ENCODE measurements around the gene ASPRV1. TPM values are rescaled to one million over a fixed set of nuclear protein-coding genes. Genes with fewer than 3 reads are reported as not detected.

The ASPRV1 gene
- total RNA-seq, 5 donors from 2014 or later (not counting 1 experiment from before 2014, with no cell fraction given) = 1.2 to 2.1 (median 1.8) TPM

GRCh38 chr2:69966496-69966895 is 5.1 kb upstream of the ASPRV1 start:
- H3K27me3 Mint-ChIP-seq = no peaks in the 10 kb centered on the region
- ATAC-seq (replicated peaks in 1 of 4) (no peak), DNase-seq (no peak)
- H3K9me3 Mint-ChIP-seq = no peaks in the 10 kb centered on the region
- ChIA-PET POLR2A (no interaction called here), CTCF (no interaction called here)
- H3K4me1 Mint-ChIP-seq = peaks cover 2 to 8% (median 4%) of the 10 kb centered on the region in 3 donors
- WGBS (ENCODE audit: insufficient coverage) = no CpG with 5 or more reads among the region's 2 CpGs
- H3K36me3 ChIP-seq (ENCODE audit: control insufficient read depth in 2 of 2, extremely low read depth in 1 of 2, insufficient read depth in 1 of 2, low read length in 1 of 2) = no peaks in the 10 kb centered on the region
- no peak overlapping the region for H3K4me3 ChIP-seq (ENCODE audit: control insufficient read depth in 1 of 2, extremely low read depth in 1 of 2, low read length in 1 of 2)
- H3K9me3 ChIP-seq = no peaks in the 10 kb centered on the region
- no peak overlapping the region for H3K27ac ChIP-seq (ENCODE audit: low read length)
- H3K27me3 ChIP-seq (replicated peaks in 1 of 2; ENCODE audit: control insufficient read depth in 2 of 2, extremely low read depth in 1 of 2, insufficient read depth in 2 of 2, low read length in 1 of 2) = no peaks in the 10 kb centered on the region
- no peaks in the 10 kb centered on the region for H3K36me3 Mint-ChIP-seq
- H3K4me3 Mint-ChIP-seq = no peak overlapping the region
- H3K4me1 ChIP-seq (ENCODE audit: control insufficient read depth in 1 of 2, extremely low read depth in 1 of 2, insufficient read depth in 2 of 2, low read length in 2 of 2) = peaks cover 0 to 7% of the 10 kb centered on the region in 2 experiments
- no peak overlapping the region for H3K27ac Mint-ChIP-seq

GRCh38 chr2:69965756-69966445 is 4.5 kb upstream of the ASPRV1 start:
- Histone ChIP-seq H3K27ac (ENCODE audit: low read length) (no peak overlapping the region), H3K27me3 (replicated peaks in 1 of 2; ENCODE audit: control insufficient read depth in 2 of 2, extremely low read depth in 1 of 2, insufficient read depth in 2 of 2, low read length in 1 of 2) (no peaks in the 10 kb centered on the region), H3K36me3 (ENCODE audit: control insufficient read depth in 2 of 2, extremely low read depth in 1 of 2, insufficient read depth in 1 of 2, low read length in 1 of 2) (no peaks in the 10 kb centered on the region), H3K4me3 (ENCODE audit: control insufficient read depth in 1 of 2, extremely low read depth in 1 of 2, low read length in 1 of 2) (no peak overlapping the region), H3K4me1 (ENCODE audit: control insufficient read depth in 1 of 2, extremely low read depth in 1 of 2, insufficient read depth in 2 of 2, low read length in 2 of 2) (peaks cover 0 to 7% of the 10 kb centered on the region in 2 experiments), H3K9me3 (no peaks in the 10 kb centered on the region)
- Mint-ChIP-seq H3K27ac (no peak overlapping the region), H3K9me3 (no peaks in the 10 kb centered on the region), H3K4me3 (no peak overlapping the region), H3K4me1 (peaks cover 2 to 8% (median 4%) of the 10 kb centered on the region in 3 donors), H3K36me3 (no peaks in the 10 kb centered on the region), H3K27me3 (no peaks in the 10 kb centered on the region)
- 100% methylated on average over 4 of the region's 8 CpGs for whole genome bisulfite sequencing (ENCODE audit: insufficient coverage)
- ChIA-PET POLR2A (no interaction called here), CTCF (no interaction called here)
- ATAC-seq (replicated peaks in 1 of 4) (no peak), DNase-seq (no peak)

- Mint-ChIP-seq H3K4me3 (no peak overlapping the region), H3K36me3 (no peaks in the 10 kb centered on the region), H3K9me3 (no peaks in the 10 kb centered on the region), H3K27ac (no peak overlapping the region), H3K27me3 (peaks cover 0 to 2% of the 10 kb centered on the region in 2 donors), H3K4me1 (peaks cover 2 to 8% (median 4%) of the 10 kb centered on the region in 3 donors)
- CTCF ChIA-PET = no interaction called here
- POLR2A ChIA-PET = interaction anchor here in 1 of 2 donors (0.6 kb wide), 1 partner anchor 150 kb away, joined by 3 read pairs; no protein-coding TSS in a partner anchor
- ATAC-seq (replicated peaks in 1 of 4) = peak in 1 of 4 experiments; percentile 27
- no peak for DNase-seq
- Histone ChIP-seq H3K4me3 (ENCODE audit: control insufficient read depth in 1 of 2, extremely low read depth in 1 of 2, low read length in 1 of 2) (no peak overlapping the region), H3K27ac (ENCODE audit: low read length) (no peak overlapping the region), H3K27me3 (replicated peaks in 1 of 2; ENCODE audit: control insufficient read depth in 2 of 2, extremely low read depth in 1 of 2, insufficient read depth in 2 of 2, low read length in 1 of 2) (peaks cover 0 to 7% of the 10 kb centered on the region in 2 experiments), H3K4me1 (ENCODE audit: control insufficient read depth in 1 of 2, extremely low read depth in 1 of 2, insufficient read depth in 2 of 2, low read length in 2 of 2) (peaks cover 0 to 7% of the 10 kb centered on the region in 2 experiments), H3K36me3 (ENCODE audit: control insufficient read depth in 2 of 2, extremely low read depth in 1 of 2, insufficient read depth in 1 of 2, low read length in 1 of 2) (no peaks in the 10 kb centered on the region), H3K9me3 (no peaks in the 10 kb centered on the region)
- WGBS (ENCODE audit: insufficient coverage) = 90% methylated on average over 3 of the region's 7 CpGs
Measured at GRCh38 chr2:69964353-69964841, 3.0 kb upstream of the ASPRV1 start.

- POLR2A ChIA-PET = no interaction called here
- peaks cover 0 to 7% of the 10 kb centered on the region in 2 experiments for H3K4me1 ChIP-seq (ENCODE audit: control insufficient read depth in 1 of 2, extremely low read depth in 1 of 2, insufficient read depth in 2 of 2, low read length in 2 of 2)
- H3K4me3 ChIP-seq (ENCODE audit: control insufficient read depth in 1 of 2, extremely low read depth in 1 of 2, low read length in 1 of 2) = no peak overlapping the region
- H3K36me3 ChIP-seq (ENCODE audit: control insufficient read depth in 2 of 2, extremely low read depth in 1 of 2, insufficient read depth in 1 of 2, low read length in 1 of 2) = no peaks in the 10 kb centered on the region
- H3K4me1 Mint-ChIP-seq = peaks cover 2 to 8% (median 4%) of the 10 kb centered on the region in 3 donors
- CTCF ChIA-PET = no interaction called here
- no peak overlapping the region for H3K27ac Mint-ChIP-seq
- WGBS (ENCODE audit: insufficient coverage) = 91% methylated on average over 3 of the region's 8 CpGs
- H3K9me3 ChIP-seq = no peaks in the 10 kb centered on the region
- H3K27me3 ChIP-seq (replicated peaks in 1 of 2; ENCODE audit: control insufficient read depth in 2 of 2, extremely low read depth in 1 of 2, insufficient read depth in 2 of 2, low read length in 1 of 2) = peaks cover 0 to 14% of the 10 kb centered on the region in 2 experiments
- H3K4me3 Mint-ChIP-seq = no peak overlapping the region
- no peaks in the 10 kb centered on the region for H3K36me3 Mint-ChIP-seq
- no peak overlapping the region for H3K27ac ChIP-seq (ENCODE audit: low read length)
- ATAC-seq (replicated peaks in 1 of 4) = no peak
- peaks cover 0 to 2% of the 10 kb centered on the region in 2 donors for H3K27me3 Mint-ChIP-seq
- DNase-seq = no peak
- no peaks in the 10 kb centered on the region for H3K9me3 Mint-ChIP-seq
Measured at GRCh38 chr2:69962986-69963730, 1.7 kb upstream of the ASPRV1 start.

GRCh38 chr2:69960821-69961220 is 610 bp downstream of the ASPRV1 start:
- peaks cover 2 to 4% of the 10 kb centered on the region in 2 donors for H3K27me3 Mint-ChIP-seq
- CTCF ChIA-PET = no interaction called here

GRCh38 chr2:69959425-69959824 is 2.0 kb downstream of the ASPRV1 start:
- peaks cover 2 to 4% of the 10 kb centered on the region in 2 donors for H3K27me3 Mint-ChIP-seq
- POLR2A ChIA-PET = interaction anchor here in 1 of 2 donors (0.6 kb wide), 1 partner anchor 20 kb away, joined by 3 read pairs; no protein-coding TSS in a partner anchor
- no peak overlapping the region for H3K27ac Mint-ChIP-seq
- peaks cover 0 to 8% of the 10 kb centered on the region in 2 experiments for H3K4me1 ChIP-seq (ENCODE audit: control insufficient read depth in 1 of 2, extremely low read depth in 1 of 2, insufficient read depth in 2 of 2, low read length in 2 of 2)
- H3K27me3 ChIP-seq (replicated peaks in 1 of 2; ENCODE audit: control insufficient read depth in 2 of 2, extremely low read depth in 1 of 2, insufficient read depth in 2 of 2, low read length in 1 of 2) = peaks cover 0 to 21% of the 10 kb centered on the region in 2 experiments
- no peak overlapping the region for H3K4me3 ChIP-seq (ENCODE audit: control insufficient read depth in 1 of 2, extremely low read depth in 1 of 2, low read length in 1 of 2)
- WGBS (ENCODE audit: insufficient coverage) = 75% methylated on average over 4 of the region's 5 CpGs
- H3K4me1 Mint-ChIP-seq = peaks cover 0 to 5% (median 2%) of the 10 kb centered on the region in 3 donors
- no peak for ATAC-seq (replicated peaks in 1 of 4)
- H3K4me3 Mint-ChIP-seq = no peak overlapping the region
- no peak for DNase-seq
- no peak overlapping the region for H3K27ac ChIP-seq (ENCODE audit: low read length)
- no peaks in the 10 kb centered on the region for H3K36me3 Mint-ChIP-seq
- CTCF ChIA-PET = interaction anchor here in 1 of 2 donors (1.2 kb wide), 1 partner anchor 28 kb away, joined by 7 read pairs; no protein-coding TSS in a partner anchor
- H3K36me3 ChIP-seq (ENCODE audit: control insufficient read depth in 2 of 2, extremely low read depth in 1 of 2, insufficient read depth in 1 of 2, low read length in 1 of 2) = no peaks in the 10 kb centered on the region
- H3K9me3 ChIP-seq = no peaks in the 10 kb centered on the region
- H3K9me3 Mint-ChIP-seq = no peaks in the 10 kb centered on the region

More at GRCh38 chr2:69960821-69961220, 610 bp downstream of the ASPRV1 start:
- Mint-ChIP-seq H3K27ac (no peak overlapping the region), H3K36me3 (no peaks in the 10 kb centered on the region), H3K4me1 (peaks cover 2 to 9% (median 8%) of the 10 kb centered on the region in 3 donors), H3K4me3 (no peak overlapping the region), H3K9me3 (no peaks in the 10 kb centered on the region)
- Histone ChIP-seq H3K9me3 (no peaks in the 10 kb centered on the region), H3K4me1 (ENCODE audit: control insufficient read depth in 1 of 2, extremely low read depth in 1 of 2, insufficient read depth in 2 of 2, low read length in 2 of 2) (peaks cover 0 to 12% of the 10 kb centered on the region in 2 experiments), H3K36me3 (ENCODE audit: control insufficient read depth in 2 of 2, extremely low read depth in 1 of 2, insufficient read depth in 1 of 2, low read length in 1 of 2) (no peaks in the 10 kb centered on the region), H3K27me3 (replicated peaks in 1 of 2; ENCODE audit: control insufficient read depth in 2 of 2, extremely low read depth in 1 of 2, insufficient read depth in 2 of 2, low read length in 1 of 2) (peaks cover 0 to 19% of the 10 kb centered on the region in 2 experiments), H3K4me3 (ENCODE audit: control insufficient read depth in 1 of 2, extremely low read depth in 1 of 2, low read length in 1 of 2) (no peak overlapping the region), H3K27ac (ENCODE audit: low read length) (no peak overlapping the region)
- 89% methylated on average over 5 of the region's 6 CpGs for WGBS (ENCODE audit: insufficient coverage)
- ATAC-seq (replicated peaks in 1 of 4) (no peak), DNase-seq (no peak)
- POLR2A ChIA-PET = no interaction called here
